Naive B cell (primary cell): Measurements from ENCODE around the gene PDIA5. TPM values are rescaled to one million over a fixed set of nuclear protein-coding genes. Genes with fewer than 3 reads are reported as not detected.

Experiments
- ATAC-seq, 2 donors: fragments of 150-1000 bp; cut with Tn5 transposase; 2 replicates each; pipeline ENCODE4 v1.10.0; 2021; ENCODE audit warnings: low read depth in 2 of 2, mild to moderate bottlenecking in 2 of 2, moderate library complexity in 2 of 2
- DNase-seq: peaks from one replicate; pipeline ENCODE4 v3.0.0; 2022
- H3K27ac Mint-ChIP-seq, 6 donors: one replicate each; pipeline ENCODE4 v1.8.0; 2020 to 2022; ENCODE audit warnings: mild to moderate bottlenecking in 6 of 6, mixed read lengths in 6 of 6, moderate library complexity in 5 of 6, inconsistent platforms in 2 of 6
- H3K27me3 Mint-ChIP-seq, 3 donors: one replicate each; pipeline ENCODE4 v1.8.0; 2021 to 2022; ENCODE audit warnings: mixed read lengths in 3 of 3, mild to moderate bottlenecking in 1 of 3
- H3K36me3 Mint-ChIP-seq, 2 donors: one replicate each; pipeline ENCODE4 v1.8.0; 2020 to 2022; ENCODE audit warnings: mixed read lengths in 2 of 2, inconsistent platforms in 1 of 2, mild to moderate bottlenecking in 1 of 2
- H3K4me1 Mint-ChIP-seq, 3 donors: one replicate each; pipeline ENCODE4 v1.8.0; 2020 to 2022; ENCODE audit warnings: mixed read lengths in 3 of 3, inconsistent platforms in 1 of 3, mild to moderate bottlenecking in 1 of 3, moderate library complexity in 1 of 3
- H3K4me3 Mint-ChIP-seq, 8 donors: one replicate each; pipeline ENCODE4 v1.8.0; 2020 to 2022; ENCODE audit warnings: mild to moderate bottlenecking in 8 of 8, mixed read lengths in 8 of 8, moderate library complexity in 8 of 8, inconsistent platforms in 2 of 8
- H3K9me3 Mint-ChIP-seq, 7 donors: one replicate each; pipeline ENCODE4 v1.8.0; 2020 to 2022; ENCODE audit warnings: mixed read lengths in 7 of 7, mild to moderate bottlenecking in 5 of 7, inconsistent platforms in 2 of 7, moderate library complexity in 1 of 7
- polyA plus RNA-seq, 6 donors: library from polyadenylated mRNA; unstranded; fragments of 300-500 nt; fragmentation: Illumina TruSeq; gene quantifications; one replicate each; pipeline ENCODE4 v1.2.3, GENCODE V29; 2021; ENCODE audit warnings: low read depth in 6 of 6

The PDIA5 gene
- polyA plus RNA-seq, 6 donors from 2014 or later, result 1.7 to 4.4 (median 2.2) TPM

DNA sequence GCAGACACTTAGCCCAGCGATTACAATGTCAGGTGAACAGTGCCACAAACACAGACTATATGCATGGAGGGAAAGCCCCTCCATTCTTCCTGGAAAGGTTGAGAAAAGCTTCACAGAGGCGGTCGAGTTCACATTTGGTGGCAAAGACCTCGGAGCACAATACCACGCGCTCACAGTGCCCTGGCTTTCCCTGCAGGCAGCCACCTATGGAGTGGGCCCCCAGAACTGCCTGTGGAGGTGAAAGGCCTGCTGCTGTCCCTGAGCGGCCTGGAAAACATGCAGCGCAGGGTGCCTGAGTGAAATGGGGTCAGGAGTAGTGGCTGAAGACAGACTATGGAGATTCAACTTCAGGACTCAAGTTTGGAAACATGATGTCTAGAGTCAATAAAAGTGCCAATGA lies 26.9 kb downstream of the PDIA5 start:
- no peaks in the 10 kb centered on the region for H3K9me3 Mint-ChIP-seq
- ATAC-seq (no peak), DNase-seq (no peak)
- H3K4me3 Mint-ChIP-seq, result no peak overlapping the region
- H3K27me3 Mint-ChIP-seq, result no peaks in the 10 kb centered on the region
- peak overlapping the region in 1 of 6 donors; percentile 49 for H3K27ac Mint-ChIP-seq
- H3K36me3 Mint-ChIP-seq, result peaks cover 12 to 19% of the 10 kb centered on the region in 2 donors
- peaks cover 7 to 10% (median 10%) of the 10 kb centered on the region in 3 donors for H3K4me1 Mint-ChIP-seq

DNA sequence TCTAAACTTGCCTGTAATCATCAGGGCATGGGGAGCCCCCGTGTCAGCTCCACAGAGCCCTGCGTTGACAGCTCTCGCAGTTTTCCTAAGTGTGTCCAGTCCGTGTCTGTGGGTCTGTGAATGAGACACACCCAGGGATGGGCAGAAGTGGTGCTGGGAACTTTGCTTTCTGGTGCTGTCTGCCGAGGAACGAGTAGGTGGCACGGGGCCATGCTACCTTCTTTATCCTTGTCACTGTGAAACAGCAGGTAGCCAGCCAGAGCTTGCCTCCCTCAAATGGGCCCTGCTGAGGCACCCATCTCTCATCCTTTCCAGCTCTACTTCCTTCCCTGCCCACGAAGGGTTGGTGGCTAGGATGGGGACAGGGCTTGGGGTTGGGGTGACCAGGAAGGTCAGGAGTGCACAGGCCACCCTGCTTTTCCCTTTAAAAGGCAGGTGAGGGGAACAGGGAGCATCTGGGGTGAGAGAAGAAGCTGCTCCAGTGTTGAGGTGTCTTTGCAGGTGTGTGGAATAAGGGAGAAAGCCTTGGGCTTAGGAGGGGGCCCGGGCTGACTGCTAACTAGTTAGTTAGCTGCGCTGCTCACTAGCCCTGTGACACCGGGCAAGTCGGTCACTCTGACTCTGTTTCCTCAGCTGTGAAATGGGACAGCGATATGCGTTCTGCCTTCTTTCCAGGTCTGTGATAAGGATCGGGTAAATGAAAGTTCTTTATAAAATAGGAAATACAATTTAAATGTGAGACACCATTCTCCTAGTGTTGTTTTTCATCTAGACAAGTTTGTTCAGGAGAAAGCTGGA lies 27.9 kb downstream of the PDIA5 start:
- peaks cover 10 to 17% (median 12%) of the 10 kb centered on the region in 3 donors for H3K4me1 Mint-ChIP-seq
- no peak for DNase-seq
- H3K4me3 Mint-ChIP-seq, result no peak overlapping the region
- H3K36me3 Mint-ChIP-seq, result peaks cover 12 to 23% of the 10 kb centered on the region in 2 donors
- H3K9me3 Mint-ChIP-seq, result no peaks in the 10 kb centered on the region
- ATAC-seq, result no peak
- no peaks in the 10 kb centered on the region for H3K27me3 Mint-ChIP-seq
- peak overlapping the region in 2 of 6 donors; percentile 37 to 44 for H3K27ac Mint-ChIP-seq

DNA sequence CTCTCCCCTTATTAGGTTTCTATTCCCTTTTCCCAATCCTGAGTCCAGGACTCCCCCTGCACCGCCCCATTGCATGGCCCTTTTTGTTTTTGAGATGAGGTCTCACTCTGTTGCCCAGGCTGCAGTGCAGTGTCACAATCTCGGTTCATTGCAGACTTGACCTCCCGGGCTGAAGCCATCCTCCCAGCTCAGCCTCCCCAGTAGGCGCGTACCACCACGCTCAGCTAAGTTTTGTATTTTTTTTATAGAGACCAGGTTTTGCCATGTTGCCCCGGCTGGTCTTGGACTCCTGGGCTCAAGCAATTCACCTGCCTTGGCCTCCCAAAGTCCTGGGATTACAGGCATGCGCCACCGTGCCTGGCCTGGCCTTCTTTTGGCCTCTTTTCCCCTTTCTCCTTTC lies 29.3 kb downstream of the PDIA5 start:
- Mint-ChIP-seq H3K9me3 (no peaks in the 10 kb centered on the region), H3K27me3 (no peaks in the 10 kb centered on the region), H3K36me3 (peaks cover 12 to 23% of the 10 kb centered on the region in 2 donors), H3K27ac (peak overlapping the region in 1 of 6 donors; percentile 54), H3K4me3 (no peak overlapping the region), H3K4me1 (peaks cover 2 to 10% (median 9%) of the 10 kb centered on the region in 3 donors)
- ATAC-seq (no peak), DNase-seq (no peak)

DNA sequence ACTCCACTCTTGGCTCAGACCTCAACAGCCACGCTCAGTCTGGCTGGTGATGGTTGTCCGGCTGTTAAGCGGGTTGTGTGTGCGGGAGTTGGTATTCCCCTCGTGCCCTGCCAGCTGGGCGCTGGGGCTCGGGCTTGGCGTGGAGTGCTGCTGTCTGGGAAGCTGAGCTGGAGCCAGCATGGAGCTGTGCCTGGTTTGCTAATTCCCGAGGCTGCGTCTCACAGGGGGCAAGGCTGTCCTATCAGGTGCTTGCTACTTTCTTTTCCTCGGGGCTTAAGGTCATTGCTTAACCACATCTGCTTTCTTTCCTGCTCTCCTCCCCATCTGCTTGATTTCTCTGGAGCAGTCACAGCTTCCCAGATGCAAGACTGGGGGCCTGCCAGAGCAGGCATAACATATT lies 29.9 kb downstream of the PDIA5 start:
- DNase-seq, result no peak
- ATAC-seq, result no peak
- Mint-ChIP-seq H3K4me3 (no peak overlapping the region), H3K27ac (no peak overlapping the region), H3K4me1 (peaks cover 0 to 10% (median 8%) of the 10 kb centered on the region in 3 donors), H3K36me3 (peaks cover 12 to 23% of the 10 kb centered on the region in 2 donors), H3K9me3 (no peaks in the 10 kb centered on the region), H3K27me3 (no peaks in the 10 kb centered on the region)

DNA sequence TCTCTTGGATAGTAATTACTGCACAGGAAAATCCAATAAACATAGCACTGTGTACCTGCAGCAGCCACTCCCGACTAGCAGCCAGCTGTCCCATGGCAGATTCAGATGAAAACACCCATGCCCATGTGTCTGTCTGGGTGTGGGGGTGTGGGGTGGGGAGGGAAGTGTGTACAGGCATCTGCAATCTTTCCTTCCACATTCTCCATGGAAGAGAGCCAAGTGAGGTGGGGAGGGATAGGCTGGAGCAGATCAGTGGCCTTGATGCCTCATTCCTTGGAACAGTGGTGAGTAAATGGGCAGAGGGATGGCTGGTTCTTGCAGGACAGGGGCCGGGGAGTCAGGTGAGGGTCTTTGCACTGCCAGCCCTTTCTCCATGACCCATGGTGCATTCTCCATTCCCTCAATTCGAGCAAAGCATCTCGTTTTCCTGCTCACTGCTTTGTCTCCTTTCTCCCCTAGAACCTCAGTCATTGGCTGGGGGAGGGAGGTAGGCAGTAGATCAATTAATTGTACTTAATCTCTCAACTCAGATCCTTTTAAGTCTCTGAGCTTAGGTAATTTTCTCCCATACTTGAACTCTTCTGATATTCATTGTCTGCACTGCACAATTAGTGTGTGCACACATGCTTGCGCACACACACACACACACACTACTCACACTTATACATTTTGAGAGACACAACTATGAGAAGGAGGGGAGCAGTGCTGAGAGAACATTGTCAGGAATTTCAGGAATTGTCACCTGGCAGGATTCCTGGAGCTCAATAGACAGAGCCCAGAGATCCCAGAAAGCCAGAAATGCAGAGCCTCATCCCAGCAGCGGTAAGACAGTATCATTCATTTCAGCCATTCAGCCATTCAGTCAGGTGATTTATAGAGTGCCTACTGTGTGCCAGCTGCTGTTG lies 31.9 kb downstream of the PDIA5 start:
- no peaks in the 10 kb centered on the region for H3K27me3 Mint-ChIP-seq
- peaks cover 0 to 10% (median 8%) of the 10 kb centered on the region in 3 donors for H3K4me1 Mint-ChIP-seq
- no peak for ATAC-seq
- H3K36me3 Mint-ChIP-seq, result peaks cover 14 to 24% of the 10 kb centered on the region in 2 donors
- peak overlapping the region in 1 of 8 donors; percentile 52 for H3K4me3 Mint-ChIP-seq
- no peaks in the 10 kb centered on the region for H3K9me3 Mint-ChIP-seq
- DNase-seq, result no peak
- no peak overlapping the region for H3K27ac Mint-ChIP-seq

DNA sequence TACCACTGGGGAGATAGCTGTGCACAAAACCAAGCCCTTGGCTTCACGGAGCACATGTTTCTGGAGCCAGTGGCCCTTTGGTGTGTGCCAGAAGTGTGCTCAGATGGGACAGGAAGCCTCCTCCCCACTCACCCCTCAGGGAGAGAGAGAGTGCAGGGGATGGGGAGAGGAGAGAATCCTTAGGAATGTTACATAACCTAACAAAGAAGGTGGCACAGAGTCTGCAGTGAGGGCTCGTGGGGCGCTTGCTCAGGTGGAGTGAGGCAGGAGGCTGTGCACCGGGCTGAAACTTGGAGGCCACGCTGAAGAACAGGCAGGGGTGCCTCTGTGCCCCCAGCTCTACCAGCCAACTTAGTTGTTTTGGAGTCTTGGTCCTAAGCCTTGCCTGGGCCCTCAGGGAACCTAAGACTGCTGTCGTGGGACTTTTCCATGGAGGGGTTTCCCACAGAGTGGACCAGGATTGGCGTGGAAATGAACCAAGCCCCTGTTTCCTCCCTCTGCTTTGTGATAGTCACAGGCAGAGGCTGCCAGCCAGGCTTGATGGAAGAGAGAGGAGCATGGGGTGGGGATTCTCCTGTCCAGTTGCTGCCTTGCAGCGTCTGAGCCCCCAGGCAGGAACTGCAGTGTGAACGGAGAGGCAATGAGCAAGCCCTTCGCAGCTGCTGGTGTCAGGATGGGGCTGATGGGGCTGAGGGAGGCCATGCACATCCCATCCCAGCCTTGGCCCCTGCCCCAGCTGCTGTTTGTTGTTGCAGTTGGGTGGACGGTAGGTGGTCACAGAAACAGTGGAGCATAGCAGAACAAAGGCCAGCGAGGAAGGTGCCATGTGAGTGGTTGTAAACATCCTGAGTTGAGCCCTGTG lies 32.7 kb downstream of the PDIA5 start:
- ATAC-seq, result no peak
- Mint-ChIP-seq H3K36me3 (peaks cover 16 to 27% of the 10 kb centered on the region in 2 donors), H3K4me3 (no peak overlapping the region), H3K4me1 (peaks cover 0 to 13% (median 8%) of the 10 kb centered on the region in 3 donors), H3K27me3 (no peaks in the 10 kb centered on the region), H3K27ac (no peak overlapping the region), H3K9me3 (no peaks in the 10 kb centered on the region)
- DNase-seq, result no peak

DNA sequence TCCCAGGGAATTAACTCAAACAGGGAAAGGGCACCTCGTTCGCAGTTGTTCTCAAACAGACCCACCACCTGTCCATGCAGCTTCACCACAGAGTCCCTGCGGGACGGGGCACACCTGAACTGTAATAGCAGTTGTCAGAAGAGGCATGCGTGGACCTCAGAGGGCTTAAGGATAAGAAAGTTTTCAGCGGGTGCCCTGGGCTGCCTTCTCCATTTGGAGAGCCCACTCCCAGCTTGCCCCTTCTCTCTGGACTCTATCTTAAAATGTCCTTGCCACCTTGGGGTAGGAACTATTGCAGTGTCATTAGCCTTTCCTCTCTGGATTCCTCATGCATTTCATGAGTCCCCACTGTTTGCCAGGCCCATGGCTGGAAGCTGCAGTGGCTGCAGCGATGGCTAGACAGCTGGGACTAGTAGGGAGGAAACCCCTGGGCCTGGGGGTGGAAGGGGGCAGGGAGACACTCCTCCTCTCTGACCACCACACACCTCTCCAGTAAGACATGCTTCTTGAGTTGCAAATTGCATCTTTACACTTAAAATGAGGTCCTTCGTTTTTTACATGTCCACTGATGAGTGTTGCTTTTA lies 33.5 kb downstream of the PDIA5 start:
- no peaks in the 10 kb centered on the region for H3K27me3 Mint-ChIP-seq

DNA sequence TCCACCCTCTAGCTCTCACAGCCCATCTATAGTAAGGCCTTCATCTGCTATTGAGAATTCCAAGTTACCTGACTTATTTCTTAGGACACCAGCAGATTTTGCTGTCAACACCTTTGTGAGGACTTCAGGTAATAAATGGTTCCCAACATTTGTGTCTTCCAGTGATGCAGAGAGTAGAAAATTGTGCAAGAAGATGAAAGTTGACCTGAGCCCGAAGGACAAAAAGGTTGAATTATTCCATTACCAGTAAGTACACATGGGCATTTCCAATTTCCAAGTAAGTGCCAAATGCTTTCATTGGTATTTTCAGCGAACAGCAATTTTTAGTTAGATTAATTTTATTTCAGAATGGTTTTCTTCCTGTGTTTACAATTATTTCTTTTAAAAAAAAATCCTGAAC lies 35.4 kb downstream of the PDIA5 start:
- DNase-seq (no peak), ATAC-seq (no peak)
- H3K27me3 Mint-ChIP-seq, result no peaks in the 10 kb centered on the region
- H3K4me1 Mint-ChIP-seq, result peaks cover 16 to 26% (median 18%) of the 10 kb centered on the region in 3 donors
- no peaks in the 10 kb centered on the region for H3K9me3 Mint-ChIP-seq
- no peak overlapping the region for H3K4me3 Mint-ChIP-seq
- no peak overlapping the region for H3K27ac Mint-ChIP-seq
- peaks cover 14 to 27% of the 10 kb centered on the region in 2 donors for H3K36me3 Mint-ChIP-seq

More for the DNA sequence above, 33.5 kb downstream of the PDIA5 start:
- H3K4me3 Mint-ChIP-seq, result no peak overlapping the region
- no peak overlapping the region for H3K27ac Mint-ChIP-seq
- peaks cover 16 to 27% of the 10 kb centered on the region in 2 donors for H3K36me3 Mint-ChIP-seq
- H3K4me1 Mint-ChIP-seq, result peaks cover 7 to 17% (median 8%) of the 10 kb centered on the region in 3 donors
- DNase-seq (no peak), ATAC-seq (no peak)
- no peaks in the 10 kb centered on the region for H3K9me3 Mint-ChIP-seq

DNA sequence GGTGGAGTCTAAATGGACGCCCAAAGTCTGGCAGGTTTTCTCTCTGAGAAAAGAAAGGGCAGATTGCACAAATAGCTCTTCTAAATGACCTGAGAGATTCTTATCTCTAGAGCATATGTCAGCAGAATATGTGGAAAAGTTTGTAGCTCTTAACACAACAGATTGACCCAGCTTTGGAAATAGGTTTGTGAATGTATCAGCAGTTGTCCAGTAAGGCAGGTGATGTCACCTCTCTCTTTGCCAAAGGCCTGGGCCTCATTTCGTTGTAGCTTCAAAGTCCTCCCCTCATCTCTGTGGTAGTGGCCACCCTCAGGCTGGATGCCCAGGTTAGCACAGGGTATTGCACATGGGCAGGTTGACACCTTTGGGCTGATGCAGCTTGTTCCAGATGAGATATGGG lies 36.0 kb downstream of the PDIA5 start:
- Mint-ChIP-seq H3K27ac (no peak overlapping the region), H3K9me3 (no peaks in the 10 kb centered on the region), H3K4me1 (peaks cover 16 to 26% (median 18%) of the 10 kb centered on the region in 3 donors), H3K36me3 (peaks cover 8 to 23% of the 10 kb centered on the region in 2 donors), H3K4me3 (no peak overlapping the region), H3K27me3 (no peaks in the 10 kb centered on the region)
- ATAC-seq (no peak), DNase-seq (no peak)

DNA sequence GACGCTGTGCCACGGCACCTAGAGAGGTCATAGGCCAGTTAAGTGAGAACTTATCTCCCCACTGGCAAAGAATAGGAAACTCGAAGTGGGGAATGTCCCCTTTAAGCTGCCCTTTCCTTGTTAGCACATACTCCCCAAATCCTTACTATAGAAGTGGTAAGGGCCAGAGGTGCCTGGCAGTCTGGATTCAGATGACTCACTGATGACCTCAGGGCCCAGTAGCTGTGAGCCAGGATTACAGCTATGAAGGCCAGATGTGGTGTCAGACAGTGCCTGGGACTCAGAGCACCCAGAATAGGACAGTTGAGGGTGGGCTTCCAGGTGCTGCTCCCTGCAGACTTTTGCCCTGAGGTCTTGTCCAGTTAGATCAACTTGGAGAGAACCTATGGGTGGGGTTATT lies 37.7 kb downstream of the PDIA5 start:
- Mint-ChIP-seq H3K4me1 (peaks cover 13 to 20% (median 18%) of the 10 kb centered on the region in 3 donors), H3K4me3 (no peak overlapping the region), H3K9me3 (no peaks in the 10 kb centered on the region), H3K36me3 (peaks cover 8 to 14% of the 10 kb centered on the region in 2 donors), H3K27ac (no peak overlapping the region), H3K27me3 (no peaks in the 10 kb centered on the region)
- ATAC-seq (no peak), DNase-seq (no peak)

DNA sequence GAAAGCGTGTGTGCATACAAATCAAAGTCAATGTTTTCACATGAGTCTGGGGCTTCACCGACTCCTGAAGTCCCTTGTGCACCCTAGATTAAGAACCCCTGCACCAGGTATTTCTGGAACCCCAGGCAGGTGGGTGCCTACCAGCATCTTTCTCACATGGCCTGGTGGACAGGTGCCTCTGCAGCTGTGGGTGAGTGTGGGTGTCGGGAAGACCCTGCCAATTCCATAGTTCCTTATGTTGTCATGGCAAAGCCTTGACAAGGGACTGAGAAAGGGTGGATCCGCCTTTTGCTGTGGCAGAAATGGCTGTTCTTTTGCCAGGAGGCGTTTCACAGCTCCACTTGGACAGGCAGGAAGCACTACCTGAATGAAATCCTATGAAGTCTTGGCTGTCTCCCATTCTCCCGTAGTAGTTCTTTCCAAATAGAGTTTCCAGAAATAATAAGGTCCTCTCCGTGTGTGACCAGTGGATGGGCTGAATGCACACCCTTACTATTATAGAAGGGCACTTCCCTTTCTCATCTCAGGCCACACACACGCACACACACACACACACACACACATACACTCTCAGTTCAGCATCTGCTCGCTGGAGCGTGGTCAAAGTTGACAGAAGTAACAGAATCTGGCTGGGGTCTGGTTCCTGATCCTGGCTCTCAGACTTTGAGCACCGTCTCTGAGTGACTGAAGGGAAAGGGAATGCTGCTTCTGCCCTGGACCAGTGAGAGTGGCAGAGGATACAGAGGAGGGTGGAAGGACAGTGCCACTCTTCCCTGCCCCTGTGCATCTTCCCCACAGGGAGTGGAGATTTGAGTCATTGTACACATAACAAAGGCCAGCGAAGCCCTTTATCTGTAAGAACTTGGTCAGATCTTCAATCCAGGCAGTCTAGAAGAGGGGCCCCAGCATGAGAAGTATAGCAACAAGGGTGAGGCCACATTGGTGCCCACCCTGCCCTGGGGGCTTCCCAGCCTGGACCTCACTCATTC lies 38.7 kb downstream of the PDIA5 start:
- no peaks in the 10 kb centered on the region for H3K9me3 Mint-ChIP-seq
- H3K27ac Mint-ChIP-seq, result peak overlapping the region in 5 of 6 donors; percentile 38 to 73 (median 57)
- DNase-seq (peak; percentile 79), ATAC-seq (peak; percentile 94 to 96)
- peaks cover 8 to 14% of the 10 kb centered on the region in 2 donors for H3K36me3 Mint-ChIP-seq
- no peaks in the 10 kb centered on the region for H3K27me3 Mint-ChIP-seq
- H3K4me1 Mint-ChIP-seq, result peaks cover 15 to 25% (median 22%) of the 10 kb centered on the region in 3 donors
- H3K4me3 Mint-ChIP-seq, result peak overlapping the region in 4 of 8 donors; percentile 16 to 34 (median 30)
